Small intestine (tissue), 7 donors: ENCODE results near the gene ST3GAL6. TPM values are rescaled to one million over a fixed set of nuclear protein-coding genes. Genes with fewer than 3 reads are reported as not detected.

Source experiments
- DNase-seq, 2 donors: peaks; one replicate each; pipeline versions ENCODE4 v3.0.0 to v3.0.0-alpha.2; 2013
- FAIRE-seq: peaks from 2 replicates; lab custom pipeline; 2012; peaks lifted over from hg19 to GRCh38; lab: Jason Lieb, UNC
- H3K27ac ChIP-seq, 3 donors: one replicate each; pipeline ENCODE4 v1.5.1; 2013; ENCODE audit warnings: low read length in 2 of 3, mild to moderate bottlenecking in 2 of 3, control low read depth in 1 of 3, inconsistent platforms in 1 of 3, low read depth in 1 of 3, moderate library complexity in 1 of 3
- H3K27me3 ChIP-seq, 3 donors: one replicate each; pipeline ENCODE4 v1.6.1; 2013; ENCODE audit warnings: low read length in 3 of 3, inconsistent platforms in 1 of 3; ENCODE audit not compliant: control insufficient read depth in 3 of 3, insufficient read depth in 3 of 3
- H3K36me3 ChIP-seq, 3 donors: one replicate each; pipeline ENCODE4 v1.6.1; 2013; ENCODE audit warnings: low read length in 3 of 3, inconsistent platforms in 1 of 3, low read depth in 1 of 3, mild to moderate bottlenecking in 1 of 3, moderate library complexity in 1 of 3; ENCODE audit not compliant: control insufficient read depth in 3 of 3, insufficient read depth in 2 of 3
- H3K4me1 ChIP-seq, 3 donors: one replicate each; pipeline ENCODE4 v1.6.1; 2013; ENCODE audit warnings: low read length in 2 of 3, inconsistent platforms in 1 of 3, low read depth in 1 of 3, mild to moderate bottlenecking in 1 of 3, moderate library complexity in 1 of 3; ENCODE audit not compliant: control insufficient read depth in 3 of 3, insufficient read depth in 2 of 3
- H3K4me3 ChIP-seq, 3 donors: one replicate each; pipeline ENCODE4 v1.5.1; 2013; ENCODE audit warnings: low read length in 3 of 3, control low read depth in 1 of 3, inconsistent platforms in 1 of 3, low read depth in 1 of 3, mild to moderate bottlenecking in 1 of 3, moderate library complexity in 1 of 3
- H3K9me3 ChIP-seq, 2 donors: one replicate each; pipeline ENCODE4 v1.6.1; 2013; ENCODE audit warnings: low read depth in 1 of 2, low read length in 1 of 2; ENCODE audit not compliant: control insufficient read depth in 2 of 2, insufficient read depth in 1 of 2
- WGBS, 3 donors: extraction: QIAGEN DNeasy Blood & Tissue Kit; methylation state at CpG; one replicate each; pipeline ENCODE4 v1.1.7; 2013; 5-methylcytosine and 5-hydroxymethylcytosine counted together
- polyA plus RNA-seq, 4 donors: library from polyadenylated mRNA; stranded (reverse) in 3 of 4; unstranded in 1 of 4; fragments of 200-250 nt in 3 of 4; fragments of 120-200 nt in 1 of 4; gene quantifications; one replicate each; pipeline versions ENCODE4 v1.2.1 to v1.2.3, GENCODE V29; 2013
- donor health status: healthy with polysubstance abuse.
- donor health status: control.
- donor health status: control.
- donor health status: Bipolar disorder and iron deficiency.
- donor health status: healthy.

Gene ST3GAL6
- polyA plus RNA-seq, 4 donors = 2.2 to 7.6 (median 3.2) TPM; not detected in 1

DNA sequence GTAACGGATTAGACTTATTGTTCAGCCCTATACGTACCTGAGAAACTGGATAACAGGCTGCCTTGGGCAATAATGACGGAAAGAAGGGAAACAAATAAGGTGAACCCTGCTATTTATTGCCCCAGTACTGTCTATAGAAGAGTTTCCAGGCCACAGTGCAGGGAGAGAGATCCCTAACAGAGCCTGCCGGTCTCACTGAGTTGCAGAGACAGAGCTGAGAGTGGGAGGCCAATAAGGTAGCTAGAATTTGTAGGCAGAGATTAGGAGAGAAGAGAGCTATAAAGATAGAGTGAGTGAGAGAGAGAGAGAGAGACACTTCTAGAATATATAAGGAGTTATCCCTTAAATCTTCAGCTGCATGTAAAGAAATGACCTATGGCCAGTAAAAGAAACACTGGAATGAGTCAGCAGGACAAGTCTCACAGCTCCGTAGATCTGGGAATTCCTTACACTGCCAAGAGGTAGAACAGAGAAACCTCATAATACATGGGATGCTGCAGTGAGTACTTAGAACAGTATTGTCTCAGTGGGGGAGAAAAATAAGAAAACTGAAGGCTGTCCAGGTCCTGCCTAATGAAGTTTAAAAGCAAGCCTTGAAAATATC, 51.8 kb downstream of the ST3GAL6 start:
- Histone ChIP-seq H3K9me3 (no peaks in the 10 kb centered on the region), H3K27ac (no peak overlapping the region), H3K36me3 (peaks cover 0 to 4% (median 0%) of the 10 kb centered on the region in 3 donors), H3K4me1 (no peaks in the 10 kb centered on the region), H3K27me3 (no peaks in the 10 kb centered on the region), H3K4me3 (no peak overlapping the region)
- DNase-seq (peak; percentile 39 to 43), FAIRE-seq (no peak)
- 64 to 84% (median 77%) methylated on average over 5 of the region's 5 CpGs for WGBS, 3 donors

DNA sequence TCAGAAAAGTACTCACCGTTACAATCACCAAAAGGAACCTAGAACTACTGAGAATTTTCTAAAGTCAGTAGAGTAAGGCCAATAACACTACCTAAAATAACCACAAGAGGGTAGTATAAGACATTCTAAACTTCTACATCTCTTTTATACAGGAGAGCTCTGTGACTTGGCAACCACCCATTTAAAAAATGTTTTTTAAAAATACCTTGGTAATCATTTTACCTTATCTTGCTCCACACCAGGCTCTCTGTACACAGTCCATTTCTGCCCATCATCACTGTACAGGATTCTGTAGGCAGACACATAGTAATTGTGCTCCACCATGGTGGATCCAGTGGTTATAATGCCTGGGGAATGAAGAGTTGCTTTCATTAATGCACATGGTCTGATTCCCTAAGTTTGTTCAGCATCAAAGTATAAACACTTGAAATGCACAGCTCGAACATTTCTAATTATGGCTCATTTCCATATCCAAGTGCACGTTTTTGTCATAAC, 54.5 kb downstream of the ST3GAL6 start:
- DNase-seq = peak; percentile 49 to 52
- Histone ChIP-seq H3K36me3 (peaks cover 0 to 4% (median 0%) of the 10 kb centered on the region in 3 donors), H3K4me3 (no peak overlapping the region), H3K4me1 (no peaks in the 10 kb centered on the region), H3K27ac (no peak overlapping the region), H3K9me3 (no peaks in the 10 kb centered on the region), H3K27me3 (no peaks in the 10 kb centered on the region)
- no peak for FAIRE-seq
- WGBS, 3 donors = 36 to 43% (median 41%) methylated on average over 3 of the region's 3 CpGs

DNA sequence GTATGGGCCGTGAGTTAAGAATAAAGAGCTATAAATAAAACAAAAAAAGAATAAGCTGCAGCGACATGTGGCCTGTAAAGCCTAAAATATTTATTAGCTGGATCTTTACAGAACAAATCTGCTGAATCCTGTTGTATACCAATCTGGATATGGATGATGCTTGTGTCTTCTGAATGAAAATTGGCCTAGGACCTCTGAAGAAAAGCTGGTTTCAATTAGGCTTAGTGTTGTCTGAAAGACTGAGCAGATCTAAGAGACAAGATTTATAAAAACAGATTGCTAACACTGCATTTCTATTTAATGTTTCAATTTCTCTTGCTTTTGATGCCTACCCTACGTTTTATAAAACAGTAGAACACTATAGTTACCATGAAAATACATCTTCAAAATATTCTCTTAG, 57.9 kb downstream of the ST3GAL6 start:
- Histone ChIP-seq H3K9me3 (no peaks in the 10 kb centered on the region), H3K4me1 (no peaks in the 10 kb centered on the region), H3K27me3 (no peaks in the 10 kb centered on the region), H3K36me3 (peaks cover 0 to 6% (median 0%) of the 10 kb centered on the region in 3 donors), H3K4me3 (no peak overlapping the region), H3K27ac (no peak overlapping the region)
- 77 to 85% (median 77%) methylated on average over 3 of the region's 3 CpGs for WGBS, 3 donors
- no peak for FAIRE-seq
- no peak for DNase-seq

DNA sequence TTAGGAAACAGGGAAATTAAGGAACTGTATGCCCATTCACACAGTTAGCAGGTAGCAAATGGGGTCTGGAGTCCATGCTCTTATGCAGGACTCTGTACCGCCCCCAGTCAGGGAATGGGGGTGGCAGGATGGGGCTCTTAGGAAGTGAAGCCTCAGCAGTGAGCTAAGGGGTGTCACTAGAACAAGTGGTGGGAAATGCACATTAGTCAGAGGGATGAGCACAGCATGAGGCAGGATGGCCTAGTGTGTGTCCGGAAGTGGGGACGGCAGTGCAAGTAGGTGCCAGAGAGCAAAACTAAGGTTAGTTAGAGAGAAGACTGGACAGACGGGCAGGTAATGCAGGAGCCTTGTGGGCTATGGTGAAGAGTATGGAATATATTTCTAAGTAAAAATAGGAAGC, 60.7 kb downstream of the ST3GAL6 start:
- 91 to 95% (median 94%) methylated on average over 4 of the region's 4 CpGs for WGBS, 3 donors
- H3K27me3 ChIP-seq = no peaks in the 10 kb centered on the region
- DNase-seq (no peak), FAIRE-seq (no peak)
- H3K36me3 ChIP-seq = peaks cover 0 to 2% (median 0%) of the 10 kb centered on the region in 3 donors
- H3K27ac ChIP-seq = no peak overlapping the region
- no peaks in the 10 kb centered on the region for H3K9me3 ChIP-seq
- H3K4me3 ChIP-seq = no peak overlapping the region
- no peaks in the 10 kb centered on the region for H3K4me1 ChIP-seq

DNA sequence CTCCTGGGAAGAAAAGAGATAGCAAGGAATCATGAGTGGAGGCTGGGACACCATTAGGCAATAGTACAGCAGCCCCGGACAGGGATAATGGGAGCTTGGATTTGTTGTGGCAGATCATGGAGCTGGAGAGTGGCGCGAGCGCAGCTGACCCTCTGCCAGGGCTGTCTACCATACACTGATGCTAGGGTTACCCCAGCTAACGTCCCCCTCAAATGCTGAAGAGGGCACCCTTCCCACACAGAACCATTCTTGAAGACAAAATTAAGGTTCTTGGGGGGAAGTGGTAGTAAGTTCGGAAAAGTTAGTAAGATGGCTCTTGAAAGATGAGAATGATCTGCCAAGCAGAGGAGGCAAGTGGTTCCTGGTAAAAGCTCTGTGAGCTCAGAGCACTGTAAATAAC, 61.1 kb downstream of the ST3GAL6 start:
- Histone ChIP-seq H3K27ac (no peak overlapping the region), H3K27me3 (no peaks in the 10 kb centered on the region), H3K9me3 (peaks cover 0 to 1% of the 10 kb centered on the region in 2 donors), H3K36me3 (peaks cover 0 to 2% (median 0%) of the 10 kb centered on the region in 3 donors), H3K4me3 (no peak overlapping the region), H3K4me1 (no peaks in the 10 kb centered on the region)
- 92 to 94% (median 94%) methylated on average over 6 of the region's 6 CpGs for WGBS, 3 donors
- DNase-seq (no peak), FAIRE-seq (no peak)

DNA sequence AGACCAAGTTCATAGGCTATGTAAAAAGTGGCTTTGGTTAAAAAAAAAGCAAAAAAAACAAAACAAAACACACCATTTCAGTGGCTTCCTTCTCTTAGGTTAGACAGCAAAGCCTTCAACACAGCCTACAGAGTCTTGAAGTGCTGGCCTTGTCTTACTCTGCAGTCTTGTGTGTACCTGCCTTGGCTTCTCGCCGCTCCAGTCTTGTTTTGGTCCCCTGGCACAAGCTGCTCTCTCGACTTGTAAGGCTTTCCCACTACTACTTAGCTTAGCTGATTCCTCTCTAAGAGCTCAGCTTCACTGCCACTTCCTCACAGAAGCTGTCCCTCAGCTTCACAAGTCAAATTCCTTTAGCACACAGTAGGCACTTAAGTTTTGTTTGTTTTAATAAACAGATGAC, 63.0 kb downstream of the ST3GAL6 start:
- no peaks in the 10 kb centered on the region for H3K27me3 ChIP-seq
- no peaks in the 10 kb centered on the region for H3K4me1 ChIP-seq
- FAIRE-seq = no peak
- H3K9me3 ChIP-seq = peaks cover 0 to 6% of the 10 kb centered on the region in 2 donors
- WGBS, 3 donors = 86 to 95% (median 87%) methylated on average over 3 of the region's 3 CpGs
- H3K27ac ChIP-seq = no peak overlapping the region
- DNase-seq = no peak
- peaks cover 0 to 2% (median 0%) of the 10 kb centered on the region in 3 donors for H3K36me3 ChIP-seq
- no peak overlapping the region for H3K4me3 ChIP-seq

DNA sequence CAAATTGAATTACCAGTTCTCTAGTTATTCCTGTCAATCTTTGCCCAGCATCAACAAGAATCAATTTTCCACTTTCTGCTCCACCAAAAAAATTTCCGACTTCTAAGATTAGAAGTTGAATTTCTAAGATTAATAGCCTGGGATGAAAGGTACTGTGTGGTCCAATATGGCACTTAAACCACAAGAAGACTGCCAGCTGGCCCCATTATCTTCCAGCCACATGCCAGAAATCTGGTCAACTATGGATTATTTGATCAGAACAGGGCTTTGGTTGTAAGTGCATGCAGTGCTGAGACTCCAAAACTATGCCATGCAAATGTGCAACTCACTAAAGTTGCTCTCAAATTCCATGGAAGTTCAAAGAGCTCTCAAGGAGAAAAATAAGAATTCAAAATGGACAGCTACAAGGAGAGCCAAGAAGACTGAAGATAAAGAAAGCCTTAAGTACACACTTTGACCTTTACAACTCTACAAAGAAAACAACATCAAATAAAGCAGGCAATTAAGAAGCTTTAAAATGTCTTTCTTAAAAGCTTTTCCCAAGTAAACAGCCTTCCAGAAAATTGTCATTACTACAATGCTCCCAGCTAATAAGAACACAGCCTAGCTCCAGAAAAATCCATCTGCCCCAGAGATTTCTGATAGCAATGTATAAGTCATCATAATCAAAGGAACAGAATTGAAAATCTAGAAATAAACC, 64.2 kb downstream of the ST3GAL6 start:
- Histone ChIP-seq H3K4me1 (no peaks in the 10 kb centered on the region), H3K4me3 (no peak overlapping the region), H3K9me3 (peaks cover 0 to 6% of the 10 kb centered on the region in 2 donors), H3K27ac (no peak overlapping the region), H3K27me3 (no peaks in the 10 kb centered on the region), H3K36me3 (peaks cover 0 to 2% (median 0%) of the 10 kb centered on the region in 3 donors)
- FAIRE-seq = no peak
- WGBS, 3 donors = 59 to 74% (median 65%) methylated on average over 1 of the region's 1 CpG
- DNase-seq = no peak

DNA sequence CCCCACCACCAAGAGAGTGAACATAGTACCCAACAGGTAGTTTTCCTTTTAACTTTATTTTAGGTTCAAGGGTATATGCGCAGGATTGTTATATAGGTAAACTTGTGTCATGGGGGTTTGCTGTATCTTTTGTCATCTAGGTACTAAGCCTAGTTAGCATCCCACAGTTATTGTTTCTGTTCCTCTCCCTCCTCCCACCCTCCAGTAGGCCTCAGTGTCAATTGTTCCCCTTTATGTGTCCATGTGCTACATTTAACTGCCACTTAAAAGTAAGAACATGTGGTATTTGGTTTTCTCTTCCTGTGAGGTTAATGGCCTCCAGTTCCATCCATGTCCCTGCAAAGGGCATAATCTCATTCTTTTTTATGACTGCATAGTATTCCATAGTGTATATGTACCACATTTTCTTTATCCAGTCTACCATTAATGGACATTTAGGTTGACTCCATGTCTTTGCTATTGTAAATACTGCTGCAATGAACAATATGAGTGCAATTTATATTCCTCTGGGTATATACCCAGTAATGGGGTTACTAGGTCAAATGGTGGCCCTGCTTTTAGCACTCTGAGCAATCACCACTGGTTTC, 66.2 kb downstream of the ST3GAL6 start:
- no peaks in the 10 kb centered on the region for H3K27me3 ChIP-seq
- no peaks in the 10 kb centered on the region for H3K4me1 ChIP-seq
- H3K4me3 ChIP-seq = no peak overlapping the region
- H3K27ac ChIP-seq = no peak overlapping the region
- peaks cover 0 to 5% (median 0%) of the 10 kb centered on the region in 3 donors for H3K36me3 ChIP-seq
- 95 to 100% (median 100%) methylated on average over 1 of the region's 1 CpG for WGBS, 3 donors
- DNase-seq = no peak
- H3K9me3 ChIP-seq = peaks cover 3 to 16% of the 10 kb centered on the region in 2 donors
- FAIRE-seq = no peak
